ENCODE data around the gene ERC2.

DNA sequence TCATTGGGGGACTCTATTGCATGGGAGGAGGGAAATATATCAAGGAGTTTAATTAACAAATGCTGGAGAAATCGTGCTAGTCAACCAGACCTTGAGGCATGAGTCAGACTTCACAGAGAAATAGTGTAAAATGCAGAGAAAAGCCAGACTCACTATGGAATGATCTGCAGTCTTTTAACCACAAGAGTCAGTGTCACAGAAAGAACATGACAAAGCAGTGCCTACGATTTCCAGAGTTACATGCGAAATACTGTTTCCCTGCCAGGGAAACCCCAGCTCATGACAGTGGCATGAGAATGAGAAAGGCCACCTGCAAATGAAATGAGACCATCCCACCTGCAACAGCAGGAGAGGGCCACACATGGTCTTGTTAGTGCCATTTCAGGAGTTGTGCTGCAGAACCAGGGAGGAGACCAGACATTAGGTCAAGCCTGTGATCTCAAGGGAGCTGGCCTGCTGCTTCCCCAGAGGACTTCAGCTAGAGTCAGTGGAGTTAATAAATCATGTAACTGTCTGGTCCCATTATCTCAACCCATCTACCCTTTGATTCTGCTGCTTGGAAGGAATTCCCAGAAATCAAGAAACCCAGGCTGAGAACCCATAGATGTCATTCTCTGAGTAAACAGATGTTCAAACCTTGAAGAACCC lies 79.0 kb downstream of the ERC2 start:
- TF ChIP-seq CTCF (conservative IDR thresholded peaks at IDR 0.05; ENCODE audit: low read length) (no peak), EZH2phosphoT487 (IDR thresholded peaks at IDR 0.05; ENCODE audit: borderline replicate concordance, low read depth, low read length) (no peak)

Measured in OCI-LY7 (cell line).